ENCODE results near the gene SPATA31C1. TPM values are rescaled to one million over a fixed set of nuclear protein-coding genes. Genes with fewer than 3 reads are reported as not detected.
A peak's percentile ranks its signal among the peaks of the same experiment; 100 is the strongest.

The SPATA31C1 gene
- total and polyA plus RNA-seq, 11 donors = not detected

DNA sequence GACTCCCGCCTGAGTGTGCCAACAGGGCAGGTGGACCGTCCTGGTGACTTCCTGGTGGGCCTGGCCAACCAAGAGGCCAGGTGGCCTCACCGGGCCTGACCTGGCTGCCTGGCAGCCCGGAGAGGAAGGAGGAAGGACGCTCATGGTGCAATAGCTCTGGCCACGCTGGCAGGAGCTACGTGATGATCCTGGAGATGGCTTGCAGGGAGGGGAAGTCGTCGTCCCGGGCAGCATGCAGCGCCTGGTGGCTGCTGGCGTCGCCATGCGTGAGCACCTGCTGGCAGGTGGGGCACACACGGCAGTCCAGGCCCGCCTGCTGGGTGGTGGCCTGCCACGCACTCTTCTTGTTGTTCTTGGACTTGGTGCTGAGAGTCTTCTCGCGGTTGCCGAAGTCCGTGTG, 26.3 kb downstream of the SPATA31C1 start:
- DNase-seq (no peak), ATAC-seq (no peak)
- Histone ChIP-seq H3K27me3 (peaks cover 0 to 38% (median 0%) of the 10 kb centered on the region in 9 donors), H3K4me3 (no peak overlapping the region), H3K9me3 (no peaks in the 10 kb centered on the region), H3K4me1 (no peaks in the 10 kb centered on the region), H3K36me3 (no peaks in the 10 kb centered on the region), H3K27ac (no peak overlapping the region)
- intact Hi-C loops (cut with DNase I) = loop anchor here in 1 of 10 donors (10.0 kb wide), 1 partner anchor 631 kb away; no protein-coding TSS in a partner anchor
- TF ChIP-seq POLR2A (IDR thresholded peaks at IDR 0.05) = no peak
- TF ChIP-seq CTCF (IDR thresholded peaks at IDR 0.05) = no peak
- 78 to 86% (median 82%) methylated on average over 16 to 21 of the region's 21 CpGs for WGBS, 4 donors

DNA sequence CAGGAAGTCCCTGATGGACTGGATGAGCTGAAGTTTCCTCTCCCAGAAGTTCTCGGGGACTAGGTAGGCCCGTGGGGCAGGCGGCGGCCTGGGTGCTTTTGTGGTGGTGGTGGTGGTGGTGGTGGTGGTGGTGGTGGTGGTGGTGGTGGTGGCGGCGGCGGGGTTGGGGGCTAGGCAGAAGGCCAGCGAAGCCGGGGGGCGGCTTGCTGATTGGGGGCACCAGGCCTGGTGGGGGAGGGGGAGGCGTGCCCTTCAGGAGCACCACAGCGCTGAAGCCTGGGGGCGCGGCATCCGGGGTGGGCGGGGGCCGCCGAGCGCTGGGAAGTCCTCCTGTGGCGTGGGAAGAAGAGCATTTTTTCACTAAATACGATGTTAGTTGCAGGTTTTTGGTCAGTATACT, 26.9 kb downstream of the SPATA31C1 start:
- Histone ChIP-seq H3K27ac (no peak overlapping the region), H3K36me3 (no peaks in the 10 kb centered on the region), H3K27me3 (peaks cover 0 to 42% (median 0%) of the 10 kb centered on the region in 9 donors), H3K4me3 (peak overlapping the region in 1 of 12 donors; percentile 26), H3K9me3 (no peaks in the 10 kb centered on the region), H3K4me1 (no peaks in the 10 kb centered on the region)
- ATAC-seq (no peak), DNase-seq (no peak)
- 42 to 49% (median 47%) methylated on average over 7 to 19 of the region's 21 CpGs for WGBS, 4 donors
- TF ChIP-seq CTCF (IDR thresholded peaks at IDR 0.05) = no peak
- no peak for TF ChIP-seq POLR2A (IDR thresholded peaks at IDR 0.05)
- intact Hi-C loops (cut with DNase I) = loop anchor here in 1 of 10 donors (10.0 kb wide), 1 partner anchor 630 kb away; no protein-coding TSS in a partner anchor

DNA sequence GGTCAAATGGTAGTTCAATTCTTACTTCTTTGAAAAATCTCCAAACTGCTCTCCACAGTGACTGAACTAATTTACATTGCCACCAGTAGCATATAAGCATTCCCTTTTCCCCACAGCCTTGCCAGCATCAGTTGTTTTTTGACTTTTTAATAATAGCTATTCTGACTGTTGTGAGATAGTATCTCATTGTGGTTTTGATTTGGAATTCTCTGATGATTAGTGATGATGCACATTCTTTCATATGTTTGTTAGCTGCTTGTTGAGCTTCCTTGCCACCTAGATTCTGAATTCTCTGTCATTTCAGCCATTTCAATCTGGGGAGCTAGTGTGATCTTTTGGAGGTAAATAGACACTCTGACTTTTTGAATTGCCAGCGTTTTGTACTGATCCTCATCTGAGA, 32.5 kb downstream of the SPATA31C1 start:
- ATAC-seq = no peak
- no peaks in the 10 kb centered on the region for H3K4me1 ChIP-seq
- peaks cover 0 to 37% (median 0%) of the 10 kb centered on the region in 9 donors for H3K27me3 ChIP-seq
- no peaks in the 10 kb centered on the region for H3K36me3 ChIP-seq
- H3K9me3 ChIP-seq = peaks cover 0 to 11% (median 0%) of the 10 kb centered on the region in 12 donors
- no peak for DNase-seq
- no peak for TF ChIP-seq CTCF (IDR thresholded peaks at IDR 0.05)
- TF ChIP-seq POLR2A (IDR thresholded peaks at IDR 0.05) = no peak
- intact Hi-C loops (cut with DNase I) = loop anchor here in 5 of 10 donors (5.0 to 10.0 kb wide), 2 partner anchors 625 to 627 kb away; no protein-coding TSS in a partner anchor
- H3K27ac ChIP-seq = no peak overlapping the region
- WGBS, 4 donors = 62 to 76% (median 67%) methylated on average over 1 of the region's 1 CpG
- H3K4me3 ChIP-seq = no peak overlapping the region

- Histone ChIP-seq H3K36me3 (no peaks in the 10 kb centered on the region), H3K27me3 (peaks cover 0 to 32% (median 0%) of the 10 kb centered on the region in 9 donors), H3K27ac (no peak overlapping the region), H3K4me1 (no peaks in the 10 kb centered on the region), H3K9me3 (peaks cover 0 to 11% (median 0%) of the 10 kb centered on the region in 12 donors), H3K4me3 (no peak overlapping the region)
- TF ChIP-seq POLR2A (IDR thresholded peaks at IDR 0.05) = no peak
- peak in 11 of 12 donors; percentile 15 to 53 (median 33) for TF ChIP-seq CTCF (IDR thresholded peaks at IDR 0.05)
- no peak for DNase-seq
- no peak for ATAC-seq
- 47 to 59% (median 53%) methylated on average over 3 to 4 of the region's 4 CpGs for WGBS, 4 donors
- intact Hi-C loops (cut with DNase I) = loop anchor here in 5 of 10 donors (5.0 to 10.0 kb wide), 2 partner anchors 624 to 626 kb away; no protein-coding TSS in a partner anchor
Observed at GRCh38 chr9:87950765-87951488, 33.2 kb downstream of the SPATA31C1 start.
